A549 treated with DMSO at 1 μM for 4 hours (cell line): ENCODE data around the gene S100A7A. TPM values are rescaled to one million over a fixed set of nuclear protein-coding genes. Genes with fewer than 3 reads are reported as not detected.

Source experiments
- total RNA-seq: library from RNA; stranded (reverse); fragments of 200-300 nt; extraction: Qiagen RNA extraction; gene quantifications from 5 replicates; pipeline ENCODE4 v1.2.3, GENCODE V29; 2022; ENCODE audit warnings: low read depth

S100A7A gene
- total RNA-seq: not detected in 5 replicates

DNA sequence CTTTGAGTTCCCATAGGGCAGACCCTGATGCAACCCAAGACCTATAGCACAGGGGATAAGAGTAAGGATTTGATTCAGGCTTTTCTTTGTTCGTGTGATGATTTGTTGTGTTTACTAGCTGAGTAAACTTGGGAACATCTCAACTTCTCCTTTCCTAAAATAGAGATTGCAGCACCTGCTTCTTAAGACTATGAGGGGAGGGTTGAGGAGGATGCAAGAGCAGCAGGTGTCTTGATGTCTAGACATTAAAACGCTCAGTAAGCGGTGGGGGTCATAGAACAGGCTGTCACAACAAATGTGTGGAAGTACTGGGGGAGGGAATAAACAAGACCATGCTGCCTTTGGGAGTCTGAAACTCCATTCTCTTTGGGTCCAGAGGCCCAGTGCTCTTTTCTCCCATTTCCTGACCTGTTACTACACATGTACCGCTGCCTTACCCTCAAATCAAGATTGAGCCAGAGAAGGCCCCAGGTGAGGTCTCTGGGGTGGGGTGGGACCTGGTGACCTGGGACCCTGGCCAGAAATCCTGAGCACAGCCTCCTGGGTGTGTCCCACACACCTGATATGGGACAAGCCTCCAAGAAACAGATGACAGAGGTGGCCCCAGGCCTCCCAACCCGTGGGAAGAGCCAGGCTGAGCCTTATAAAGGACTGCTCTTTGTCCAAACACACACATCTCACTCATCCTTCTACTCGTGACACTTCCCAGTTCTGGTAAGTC, at the start of gene S100A7A:
Gene S100A7A (plus strand): TSS at position 671 of the 721 bp plus-strand sequence. CDS start 1,563 bp downstream, outside the sequence.

DNA sequence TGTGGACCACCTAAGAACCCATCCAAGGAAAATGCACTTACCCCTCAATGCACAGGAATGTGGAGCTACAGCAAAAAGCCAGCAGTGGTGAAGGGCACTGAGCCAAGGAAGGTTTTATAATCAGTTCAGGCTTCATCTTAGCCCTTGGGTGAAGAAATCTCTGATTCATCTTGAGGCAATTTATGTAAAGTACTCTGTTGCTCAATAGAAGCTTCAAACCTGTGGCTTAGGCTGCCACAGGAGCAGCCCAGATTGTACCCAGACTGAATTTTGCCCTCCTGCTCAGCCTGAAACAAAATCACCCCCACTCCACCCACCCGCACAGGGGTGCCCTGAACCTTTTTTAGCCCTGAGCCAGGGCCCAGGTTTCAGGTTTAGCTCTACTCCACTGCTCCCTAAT, 40.8 kb upstream of the S100A7A start, which contains the start of gene S100A12:
Gene S100A12 (minus strand): TSS at position 111 of the 400 bp plus-strand sequence. CDS start 1,029 bp downstream, outside the sequence.

DNA sequence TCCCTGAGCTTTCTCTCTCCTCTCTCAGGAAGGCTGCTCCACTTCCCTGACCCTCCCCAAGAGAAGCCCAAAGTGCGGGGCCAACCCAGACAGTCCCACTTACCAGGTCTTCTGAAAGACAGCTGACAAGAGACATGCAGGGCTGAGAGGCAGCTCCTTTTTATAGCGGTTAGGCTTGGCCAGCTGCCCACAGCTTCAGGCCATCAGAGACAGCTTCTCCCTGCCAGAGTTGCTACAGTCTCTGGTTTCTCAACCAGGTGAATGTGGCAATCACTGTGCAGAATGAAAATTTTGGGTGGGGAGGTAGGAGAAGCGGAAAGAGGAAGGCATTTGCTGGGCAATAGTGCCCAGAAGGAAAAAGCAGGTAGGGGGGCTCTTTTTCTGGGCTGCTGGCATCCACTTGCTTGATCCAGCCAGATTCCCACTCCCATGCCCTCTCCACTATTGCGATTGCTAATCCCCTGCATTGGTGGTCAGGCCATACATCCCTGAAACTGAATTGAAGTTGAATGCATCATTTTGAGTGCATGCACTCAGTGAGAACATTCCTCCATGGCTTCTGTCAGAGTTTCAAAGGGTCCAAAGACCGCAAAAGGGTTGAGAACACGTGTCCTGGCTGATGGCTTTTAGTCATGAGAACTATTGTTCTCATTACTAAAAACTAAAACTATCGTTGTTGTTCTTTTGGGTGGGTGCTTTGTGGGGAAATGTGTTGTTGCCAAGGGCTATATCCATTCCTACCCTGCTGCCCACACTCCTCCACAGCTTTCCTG, 25.2 kb upstream of the S100A7A start, which contains the start of gene S100A8:
Gene S100A8 (minus strand): TSS at position 136 of the 773 bp plus-strand sequence. CDS start 538 bp downstream, outside the sequence.

DNA sequence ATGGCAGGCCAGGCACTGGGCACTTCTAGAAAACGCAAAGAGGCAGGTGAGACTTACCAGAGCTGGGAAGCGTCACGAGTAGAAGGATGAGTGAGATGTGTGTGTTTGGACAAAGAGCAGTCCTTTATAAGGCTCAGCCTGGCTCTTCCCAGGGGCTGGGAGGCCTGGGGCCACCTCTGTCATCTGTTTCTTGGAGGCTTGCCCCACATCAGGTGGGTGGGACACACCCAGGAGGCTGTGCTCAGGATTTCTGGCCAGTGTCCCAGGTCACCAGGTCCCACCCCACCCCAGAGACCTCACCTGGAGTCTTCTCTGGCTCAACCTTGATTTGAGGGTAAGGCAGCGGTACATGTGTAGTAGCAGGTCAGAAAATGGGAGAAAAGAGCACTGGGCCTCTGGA, 44.2 kb downstream of the S100A7A start, which contains the start of gene S100A7:
Gene S100A7 (minus strand): TSS at position 101 of the 400 bp plus-strand sequence. CDS start 1,638 bp downstream, outside the sequence.

Other genes starting within 250 kb of the S100A7A start
- not detected in 5 replicates for gene LELP1, start 213.1 kb upstream of the S100A7A start, total RNA-seq
- not detected in 5 replicates for gene PRR9, start 198.9 kb upstream of the S100A7A start, total RNA-seq
- not detected in 5 replicates for gene LORICRIN, start 156.8 kb upstream of the S100A7A start, total RNA-seq
- not detected in 5 replicates for gene PGLYRP3, start 103.6 kb upstream of the S100A7A start, total RNA-seq
- not detected in 5 replicates for gene PGLYRP4, start 67.7 kb upstream of the S100A7A start, total RNA-seq
- gene S100A9, start 58.7 kb upstream of the S100A7A start, total RNA-seq: 0.52 to 1.0 TPM (median 0.95 TPM) in 5 replicates
- gene S100A12, start 40.9 kb upstream of the S100A7A start, total RNA-seq: not detected in 5 replicates
- gene S100A8, start 25.4 kb upstream of the S100A7A start, total RNA-seq: not detected in 5 replicates
- not detected in 5 replicates for gene S100A7, start 44.1 kb downstream of the S100A7A start, total RNA-seq
- 3,152 to 3,428 TPM (median 3,355 TPM) in 5 replicates for gene S100A6, start 119.5 kb downstream of the S100A7A start, total RNA-seq
- 0.52 to 0.90 TPM (median 0.69 TPM) in 4 of 5 replicates, not detected in the other for gene S100A5, start 124.4 kb downstream of the S100A7A start, total RNA-seq
- 1,502 to 1,789 TPM (median 1,685 TPM) in 5 replicates for gene S100A4, start 129.3 kb downstream of the S100A7A start, total RNA-seq
- 79.7 to 94.4 TPM (median 93.6 TPM) in 5 replicates for gene S100A3, start 132.7 kb downstream of the S100A7A start, total RNA-seq
- 16.8 to 29.9 TPM (median 23.4 TPM) in 5 replicates for gene S100A2, start 149.3 kb downstream of the S100A7A start, total RNA-seq
- 441 to 483 TPM (median 469 TPM) in 5 replicates for gene S100A16, start 196.6 kb downstream of the S100A7A start, total RNA-seq
- gene S100A14, start 199.8 kb downstream of the S100A7A start, total RNA-seq: 0.30 to 0.74 TPM (median 0.60 TPM) in 5 replicates
- gene S100A13, start 211.0 kb downstream of the S100A7A start, total RNA-seq: 154 to 169 TPM (median 160 TPM) in 5 replicates
- gene S100A1, start 211.9 kb downstream of the S100A7A start, total RNA-seq: 0.15 to 0.83 TPM (median 0.47 TPM) in 5 replicates
- 72.8 to 90.3 TPM (median 76.0 TPM) in 5 replicates for gene CHTOP, start 217.5 kb downstream of the S100A7A start, total RNA-seq
- gene SNAPIN, start 242.2 kb downstream of the S100A7A start, total RNA-seq: 53.6 to 58.0 TPM (median 56.5 TPM) in 5 replicates